Neural cell (in vitro differentiated cells): ENCODE results near the gene CXCR1. TPM values are rescaled to one million over a fixed set of nuclear protein-coding genes. Genes with fewer than 3 reads are reported as not detected.
"Not testable (repeated sequence)": the region's sequence is repeated elsewhere in the genome, so short reads cannot be mapped to it uniquely, and the experiment has no call there.

Source experiments
- H2AFZ ChIP-seq: fragments of 200-600, 300-800 bp; sonication (generic), shearing (Covaris generic); 2 replicates; pipeline ENCODE4 v1.6.0; 2014; ENCODE audit warnings: low read depth, mild to moderate bottlenecking, antibody characterized with exemption, low read length, moderate library complexity
- H3F3A ChIP-seq: fragments of 200-600 bp; shearing (Covaris generic); 2 replicates; pipeline ENCODE4 v1.6.1; 2016; ENCODE audit warnings: mild to moderate bottlenecking, moderate library complexity, mixed read lengths, antibody characterized with exemption, low read length; ENCODE audit not compliant: insufficient read depth, poor library complexity, severe bottlenecking
- H3K27ac ChIP-seq: fragments of 200-600, 300-800 bp; sonication (generic), shearing (Covaris generic); 2 replicates; pipeline ENCODE4 v1.5.1; 2014; ENCODE audit warnings: mild to moderate bottlenecking, low read length, moderate library complexity
- H3K27me3 ChIP-seq: fragments of 300-800, 200-600 bp; sonication (generic), shearing (Covaris generic); 2 replicates; pipeline ENCODE4 v1.6.0; 2014; ENCODE audit warnings: mild to moderate bottlenecking, low read depth, low read length, moderate library complexity; ENCODE audit not compliant: insufficient read depth
- H3K36me3 ChIP-seq: fragments of 300-800, 200-600 bp; sonication (generic), shearing (Covaris generic); 2 replicates; pipeline ENCODE4 v1.5.1; 2014; ENCODE audit warnings: mild to moderate bottlenecking, antibody characterized with exemption, low read length, moderate library complexity; ENCODE audit not compliant: insufficient read depth
- H3K4me2 ChIP-seq: fragments of 300-800, 200-600 bp; sonication (generic), shearing (Covaris generic); 2 replicates; pipeline ENCODE4 v1.6.0; 2014; ENCODE audit warnings: mild to moderate bottlenecking, low read length
- H3K4me3 ChIP-seq: fragments of 300-800, 200-600 bp; sonication (generic), shearing (Covaris generic); 2 replicates; pipeline ENCODE4 v1.5.1; 2014; ENCODE audit warnings: mild to moderate bottlenecking, low read length, moderate library complexity
- H3K79me2 ChIP-seq: fragments of 200-600 bp; shearing (Covaris generic); replicated peaks from 2 replicates; pipeline ENCODE4 v1.6.0; 2014; ENCODE audit warnings: mild to moderate bottlenecking, low read length, moderate library complexity; ENCODE audit not compliant: insufficient read depth
- H3K9ac ChIP-seq: fragments of 300-800, 200-600 bp; sonication (generic), shearing (Covaris generic); 2 replicates; pipeline ENCODE4 v1.6.1; 2016; ENCODE audit warnings: mild to moderate bottlenecking, low read length, mixed read lengths
- H3K9me2 ChIP-seq: fragments of 200-600 bp; shearing (Covaris generic); 2 replicates; pipeline ENCODE4 v1.6.1; 2016; ENCODE audit warnings: mild to moderate bottlenecking, low read length, mixed read lengths; ENCODE audit not compliant: insufficient read depth
- H3K9me3 ChIP-seq: fragments of 200-600, 300-800 bp; sonication (generic), shearing (Covaris generic); 2 replicates; pipeline ENCODE4 v1.6.1; 2016; ENCODE audit warnings: mild to moderate bottlenecking, mixed run types, low read length, moderate library complexity, mixed read lengths
- H4K20me1 ChIP-seq: fragments of 200-600 bp; shearing (Covaris generic); 2 replicates; pipeline ENCODE4 v1.6.1; 2016; ENCODE audit warnings: mild to moderate bottlenecking, mixed run types; ENCODE audit not compliant: insufficient read depth
- EP300 ChIP-seq: fragments of 450-650 bp; conservative IDR thresholded peaks from 2 replicates; pipeline ENCODE4 v1.6.1; 2014; ENCODE audit warnings: antibody characterized with exemption, mild to moderate bottlenecking, moderate library complexity; ENCODE audit not compliant: poor library complexity, severe bottlenecking
- EZH2 ChIP-seq: fragments of 200-600, 300-800 bp; shearing (Covaris generic), sonication (generic); IDR thresholded peaks from 2 replicates; pipeline ENCODE4 v1.6.1; 2014; ENCODE audit warnings: antibody characterized with exemption, low read length, borderline replicate concordance, mild to moderate bottlenecking; ENCODE audit not compliant: insufficient read depth, poor library complexity, severe bottlenecking
- MXI1 ChIP-seq: fragments of 450-650 bp; conservative IDR thresholded peaks from 2 replicates; pipeline ENCODE4 v1.6.1; 2014; ENCODE audit warnings: antibody characterized with exemption, mild to moderate bottlenecking; ENCODE audit not compliant: poor library complexity, severe bottlenecking
- POLR2AphosphoS5 ChIP-seq: IDR thresholded peaks from 2 replicates; pipeline ENCODE4 v1.6.1; 2012
- RAD21 ChIP-seq: fragments of 450-650 bp; conservative IDR thresholded peaks from 2 replicates; pipeline ENCODE4 v1.6.1; 2014; ENCODE audit warnings: antibody characterized with exemption, mild to moderate bottlenecking, moderate library complexity
- SMC3 ChIP-seq: fragments of 450-650 bp; conservative IDR thresholded peaks from 2 replicates; pipeline ENCODE4 v1.6.1; 2014; ENCODE audit warnings: antibody characterized with exemption, mild to moderate bottlenecking, moderate library complexity; ENCODE audit not compliant: poor library complexity
- TAF1 ChIP-seq: IDR thresholded peaks from 2 replicates; pipeline ENCODE4 v1.6.1; 2012; ENCODE audit warnings: low read depth
- polyA plus RNA-seq: library from polyadenylated mRNA; depleted of rRNA; stranded (reverse); fragments of >200 nt; gene quantifications from 2 replicates; pipeline ENCODE4 v1.2.3, GENCODE V29; 2014
- TF ChIP-seq, protein P1 (sequence below): IDR thresholded peaks from 2 replicates; pipeline ENCODE4 v1.6.1; 2012; ENCODE audit warnings: borderline replicate concordance
- TF ChIP-seq, protein P2 (sequence below): fragments of 450-650 bp; IDR thresholded peaks from 2 replicates; pipeline ENCODE4 v1.5.1; 2014; ENCODE audit warnings: antibody characterized with exemption, mild to moderate bottlenecking, moderate library complexity; ENCODE audit not compliant: poor library complexity, severe bottlenecking

CXCR1 gene
- polyA plus RNA-seq, 1 donor from 2014 or later = not detected

DNA sequence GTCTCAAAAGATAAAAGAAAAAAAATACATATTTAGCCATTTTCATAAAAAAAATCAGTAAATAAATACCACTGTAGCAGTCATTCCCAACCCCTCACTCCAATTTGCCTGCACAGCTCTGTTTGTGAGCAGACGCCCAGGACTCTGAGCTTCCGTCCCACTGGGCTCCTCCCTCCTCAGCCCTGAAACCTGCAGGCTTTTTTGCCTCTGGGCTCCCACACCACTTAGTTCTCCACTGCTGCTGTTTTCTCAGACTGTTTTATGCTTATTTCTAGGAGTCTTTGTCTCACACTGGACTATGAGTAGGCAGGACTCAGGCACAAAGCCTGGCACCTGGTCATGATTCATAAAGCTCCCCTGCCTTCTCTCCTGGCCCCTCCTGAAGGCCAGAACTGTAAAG lies 6.1 kb upstream of the CXCR1 start:
- Histone ChIP-seq H3K36me3 (no peaks in the 10 kb centered on the region), H2AFZ (no peak overlapping the region), H3K4me2 (no peak overlapping the region), H3K79me2 (no peaks in the 10 kb centered on the region), H3K9ac (no peak overlapping the region), H3K9me3 (no peaks in the 10 kb centered on the region), H4K20me1 (no peaks in the 10 kb centered on the region), H3K4me3 (no peak overlapping the region), H3F3A (no peaks in the 10 kb centered on the region), H3K9me2 (no peaks in the 10 kb centered on the region), H3K27me3 (no peaks in the 10 kb centered on the region), H3K27ac (no peak overlapping the region)
- TF ChIP-seq RAD21 (no peak), EP300 (no peak), TAF1 (no peak), SMC3 (no peak), MXI1 (no peak), EZH2 (no peak), POLR2AphosphoS5 (no peak)
- TF ChIP-seq, protein P1, sequence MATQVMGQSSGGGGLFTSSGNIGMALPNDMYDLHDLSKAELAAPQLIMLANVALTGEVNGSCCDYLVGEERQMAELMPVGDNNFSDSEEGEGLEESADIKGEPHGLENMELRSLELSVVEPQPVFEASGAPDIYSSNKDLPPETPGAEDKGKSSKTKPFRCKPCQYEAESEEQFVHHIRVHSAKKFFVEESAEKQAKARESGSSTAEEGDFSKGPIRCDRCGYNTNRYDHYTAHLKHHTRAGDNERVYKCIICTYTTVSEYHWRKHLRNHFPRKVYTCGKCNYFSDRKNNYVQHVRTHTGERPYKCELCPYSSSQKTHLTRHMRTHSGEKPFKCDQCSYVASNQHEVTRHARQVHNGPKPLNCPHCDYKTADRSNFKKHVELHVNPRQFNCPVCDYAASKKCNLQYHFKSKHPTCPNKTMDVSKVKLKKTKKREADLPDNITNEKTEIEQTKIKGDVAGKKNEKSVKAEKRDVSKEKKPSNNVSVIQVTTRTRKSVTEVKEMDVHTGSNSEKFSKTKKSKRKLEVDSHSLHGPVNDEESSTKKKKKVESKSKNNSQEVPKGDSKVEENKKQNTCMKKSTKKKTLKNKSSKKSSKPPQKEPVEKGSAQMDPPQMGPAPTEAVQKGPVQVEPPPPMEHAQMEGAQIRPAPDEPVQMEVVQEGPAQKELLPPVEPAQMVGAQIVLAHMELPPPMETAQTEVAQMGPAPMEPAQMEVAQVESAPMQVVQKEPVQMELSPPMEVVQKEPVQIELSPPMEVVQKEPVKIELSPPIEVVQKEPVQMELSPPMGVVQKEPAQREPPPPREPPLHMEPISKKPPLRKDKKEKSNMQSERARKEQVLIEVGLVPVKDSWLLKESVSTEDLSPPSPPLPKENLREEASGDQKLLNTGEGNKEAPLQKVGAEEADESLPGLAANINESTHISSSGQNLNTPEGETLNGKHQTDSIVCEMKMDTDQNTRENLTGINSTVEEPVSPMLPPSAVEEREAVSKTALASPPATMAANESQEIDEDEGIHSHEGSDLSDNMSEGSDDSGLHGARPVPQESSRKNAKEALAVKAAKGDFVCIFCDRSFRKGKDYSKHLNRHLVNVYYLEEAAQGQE = no peak
- TF ChIP-seq, protein P2, sequence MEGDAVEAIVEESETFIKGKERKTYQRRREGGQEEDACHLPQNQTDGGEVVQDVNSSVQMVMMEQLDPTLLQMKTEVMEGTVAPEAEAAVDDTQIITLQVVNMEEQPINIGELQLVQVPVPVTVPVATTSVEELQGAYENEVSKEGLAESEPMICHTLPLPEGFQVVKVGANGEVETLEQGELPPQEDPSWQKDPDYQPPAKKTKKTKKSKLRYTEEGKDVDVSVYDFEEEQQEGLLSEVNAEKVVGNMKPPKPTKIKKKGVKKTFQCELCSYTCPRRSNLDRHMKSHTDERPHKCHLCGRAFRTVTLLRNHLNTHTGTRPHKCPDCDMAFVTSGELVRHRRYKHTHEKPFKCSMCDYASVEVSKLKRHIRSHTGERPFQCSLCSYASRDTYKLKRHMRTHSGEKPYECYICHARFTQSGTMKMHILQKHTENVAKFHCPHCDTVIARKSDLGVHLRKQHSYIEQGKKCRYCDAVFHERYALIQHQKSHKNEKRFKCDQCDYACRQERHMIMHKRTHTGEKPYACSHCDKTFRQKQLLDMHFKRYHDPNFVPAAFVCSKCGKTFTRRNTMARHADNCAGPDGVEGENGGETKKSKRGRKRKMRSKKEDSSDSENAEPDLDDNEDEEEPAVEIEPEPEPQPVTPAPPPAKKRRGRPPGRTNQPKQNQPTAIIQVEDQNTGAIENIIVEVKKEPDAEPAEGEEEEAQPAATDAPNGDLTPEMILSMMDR = no peak

GRCh38 chr2:218171744-218172143 lies 5.0 kb upstream of the CXCR1 start:
- not testable (repeated sequence) for H3K27ac ChIP-seq, H3F3A ChIP-seq, H3K4me3 ChIP-seq, H3K79me2 ChIP-seq, H2AFZ ChIP-seq, H4K20me1 ChIP-seq, H3K9me2 ChIP-seq, H3K9me3 ChIP-seq, H3K36me3 ChIP-seq, H3K27me3 ChIP-seq, H3K4me2 ChIP-seq, H3K9ac ChIP-seq
